Measurements from ENCODE around the gene UGT3A1.

GRCh38 chr5:36028816-36029465 lies 37.8 kb upstream of the UGT3A1 start:
- no peak for TF ChIP-seq POLR2AphosphoS5 (IDR thresholded peaks at IDR 0.05; ENCODE audit: low read depth)
- TF ChIP-seq, protein P1, sequence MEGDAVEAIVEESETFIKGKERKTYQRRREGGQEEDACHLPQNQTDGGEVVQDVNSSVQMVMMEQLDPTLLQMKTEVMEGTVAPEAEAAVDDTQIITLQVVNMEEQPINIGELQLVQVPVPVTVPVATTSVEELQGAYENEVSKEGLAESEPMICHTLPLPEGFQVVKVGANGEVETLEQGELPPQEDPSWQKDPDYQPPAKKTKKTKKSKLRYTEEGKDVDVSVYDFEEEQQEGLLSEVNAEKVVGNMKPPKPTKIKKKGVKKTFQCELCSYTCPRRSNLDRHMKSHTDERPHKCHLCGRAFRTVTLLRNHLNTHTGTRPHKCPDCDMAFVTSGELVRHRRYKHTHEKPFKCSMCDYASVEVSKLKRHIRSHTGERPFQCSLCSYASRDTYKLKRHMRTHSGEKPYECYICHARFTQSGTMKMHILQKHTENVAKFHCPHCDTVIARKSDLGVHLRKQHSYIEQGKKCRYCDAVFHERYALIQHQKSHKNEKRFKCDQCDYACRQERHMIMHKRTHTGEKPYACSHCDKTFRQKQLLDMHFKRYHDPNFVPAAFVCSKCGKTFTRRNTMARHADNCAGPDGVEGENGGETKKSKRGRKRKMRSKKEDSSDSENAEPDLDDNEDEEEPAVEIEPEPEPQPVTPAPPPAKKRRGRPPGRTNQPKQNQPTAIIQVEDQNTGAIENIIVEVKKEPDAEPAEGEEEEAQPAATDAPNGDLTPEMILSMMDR (conservative IDR thresholded peaks at IDR 0.05; ENCODE audit: low read depth in 2 of 2), result no peak
- no peak for TF ChIP-seq EZH2 (IDR thresholded peaks at IDR 0.05; ENCODE audit: low read depth, unreplicated experiment)
- no peak for TF ChIP-seq REST (IDR thresholded peaks at IDR 0.05; ENCODE audit: unreplicated experiment)
- TF ChIP-seq ETS1 (IDR thresholded peaks at IDR 0.05), result no peak

Measured in GM23338 (cell line).